HepG2 (cell line): ENCODE results near the gene TMEM252. TPM values are rescaled to one million over a fixed set of nuclear protein-coding genes. Genes with fewer than 3 reads are reported as not detected.

Experiments
- ATAC-seq: fragments of 200-7000 bp; cut with Tn5 transposase; 3 replicates; pipeline ENCODE4 v1.9.1; 2020; ENCODE audit warnings: mild to moderate bottlenecking, moderate library complexity
- BruUV-seq: library from RNA; stranded (reverse); fragments of 400-500 nt; replicated peaks from 2 replicates; lab custom pipeline; 2021; lab: Mats Ljungman, UMichigan
- CTCF ChIA-PET: fragments of 300-600 bp; formaldehyde crosslinking; extraction: SDS; loops from one replicate; lab custom pipeline; 2021; ENCODE audit warnings: low total read pairs, inconsistent platforms, low intra/inter-chr PET ratio; lab: Yijun Ruan, JAX
- POLR2A ChIA-PET: fragments of 350-600 bp; sonication (Branson Sonifier 250); formaldehyde crosslinking; loops from one replicate; lab custom pipeline; 2020; ENCODE audit warnings: antibody characterized with exemption, inconsistent platforms; lab: Yijun Ruan, JAX
- DNase-seq: peaks from one replicate; pipeline ENCODE4 v3.0.0-alpha.2; 2015; ENCODE audit warnings: low spot score
- FAIRE-seq: peaks from 3 replicates; lab custom pipeline; 2011; peaks lifted over from hg19 to GRCh38; lab: Jason Lieb, UNC
- H2AFZ ChIP-seq: one replicate; pipeline ENCODE4 v1.6.1; 2011; ENCODE audit warnings: low read length, inconsistent platforms
- H3K27ac ChIP-seq: fragments of 300-600 bp; 3 replicates; pipeline ENCODE4 v1.8.0; 2011; ENCODE audit warnings: mixed run types, mild to moderate bottlenecking, mixed read lengths, low read length, inconsistent platforms; ENCODE audit not compliant: insufficient read depth; ENCODE audit errors: extremely low read length
- H3K27me3 ChIP-seq, 2 experiments: fragments of 200-600 bp in 1 of 2; 2 replicates in 1 of 2; 3 replicates in 1 of 2; pipeline versions ENCODE4 v1.6.0 to v1.8.0; 2011; ENCODE audit warnings: low read length in 2 of 2, mild to moderate bottlenecking in 2 of 2, moderate library complexity in 2 of 2, inconsistent platforms in 1 of 2; ENCODE audit not compliant: insufficient read depth in 2 of 2, control insufficient read depth in 1 of 2
- H3K36me3 ChIP-seq, 2 experiments: fragments of 200-600 bp in 1 of 2; replicated peaks in 1 of 2; 2 replicates in 1 of 2; 3 replicates in 1 of 2; pipeline versions ENCODE4 v1.5.1 to v1.8.0; 2011; ENCODE audit warnings: low read length in 2 of 2, inconsistent platforms in 1 of 2; ENCODE audit not compliant: insufficient read depth in 2 of 2, control insufficient read depth in 1 of 2
- H3K4me1 ChIP-seq: 2 replicates; pipeline ENCODE4 v1.5.1; 2012; ENCODE audit warnings: low read length, inconsistent platforms; ENCODE audit not compliant: insufficient read depth
- H3K4me2 ChIP-seq: 2 replicates; pipeline ENCODE4 v1.6.0; 2011; ENCODE audit warnings: low read depth, low read length, inconsistent platforms
- H3K4me3 ChIP-seq, 3 experiments: fragments of 200-600 bp in 1 of 3; sonication (generic), shearing (Covaris generic) in 1 of 3; replicated peaks in 1 of 3; 2 replicates each; pipeline ENCODE4 v1.5.1; 2011 to 2016; ENCODE audit warnings: low read length in 3 of 3, inconsistent platforms in 2 of 3, low read depth in 2 of 3, mild to moderate bottlenecking in 2 of 3, control low read depth in 1 of 3, mixed read lengths in 1 of 3; ENCODE audit not compliant: insufficient read depth in 1 of 3
- H3K79me2 ChIP-seq: one replicate; pipeline ENCODE4 v1.6.1; 2011; ENCODE audit warnings: low read length, inconsistent platforms; ENCODE audit not compliant: insufficient read depth
- H3K9ac ChIP-seq: 2 replicates; pipeline ENCODE4 v1.6.0; 2011; ENCODE audit warnings: mild to moderate bottlenecking, low read depth, low read length, inconsistent platforms; ENCODE audit not compliant: insufficient read depth
- H3K9me3 ChIP-seq: 2 replicates; pipeline ENCODE4 v1.5.1; 2012; ENCODE audit warnings: mild to moderate bottlenecking, low read length
- H4K20me1 ChIP-seq: 2 replicates; pipeline ENCODE4 v1.6.0; 2011; ENCODE audit warnings: inconsistent platforms, mild to moderate bottlenecking, low read length, moderate library complexity; ENCODE audit not compliant: insufficient read depth
- ATAD3A ChIP-seq: sonication (generic); formaldehyde crosslinking; IDR thresholded peaks from 2 replicates; pipeline ENCODE4 v1.4.0; 2020; ENCODE audit warnings: missing genetic modification reagents
- HIVEP1 ChIP-seq: sonication (generic); formaldehyde crosslinking; IDR thresholded peaks from 2 replicates; pipeline ENCODE4 v1.4.0; 2020; ENCODE audit warnings: mild to moderate bottlenecking, missing genetic modification reagents
- MYC ChIP-seq: sonication (generic); formaldehyde crosslinking; IDR thresholded peaks from 2 replicates; pipeline ENCODE4 v1.9.0; 2021; ENCODE audit warnings: missing genetic modification reagents, borderline replicate concordance
- SYNCRIP ChIP-seq: fragments of 200-400 bp; formaldehyde crosslinking; IDR thresholded peaks from 2 replicates; pipeline ENCODE4 v1.6.1; 2018; ENCODE audit warnings: mild to moderate bottlenecking, low read depth, low read length; ENCODE audit not compliant: insufficient read depth
- ZNF34 ChIP-seq: sonication (generic); formaldehyde crosslinking; IDR thresholded peaks from 2 replicates; pipeline ENCODE4 v1.4.0; 2020; ENCODE audit warnings: mild to moderate bottlenecking, missing genetic modification reagents, borderline replicate concordance
- WGBS: methylation state at CpG from one replicate; pipeline ENCODE4 v1.1.6; 2017; ENCODE audit warnings: low lambda C conversion rate; 5-methylcytosine and 5-hydroxymethylcytosine counted together
- in situ Hi-C: cut with HindIII; loops from 2 replicates; pipeline ENCODE4 v1.10.0; 2017; ENCODE audit warnings: low pct_unique_long_range_greater_than_20kb; ENCODE audit not compliant: extremely low pct_ligation_motif_present
- intact Hi-C: fragments of 100-400 bp; cut with micrococcal nuclease; formaldehyde crosslinking; loops from one replicate; pipeline ENCODE4 v1.10.0; 2022; ENCODE audit not compliant: unreplicated experiment
- polyA plus RNA-seq, 8 experiments: library from polyadenylated mRNA; depleted of rRNA in 3 of 8; stranded (reverse) in 7 of 8; unstranded in 1 of 8; fragments of >200 nt; fragmentation: Illumina TruSeq in 4 of 8; extraction: Trizol in 4 of 8; gene quantifications; 2 replicates each; pipeline versions ENCODE4 v1.2.1 to v1.2.3, GENCODE V29; 2011 to 2016; ENCODE audit warnings: low read depth in 4 of 8, missing spikeins in 1 of 8, mixed read lengths in 1 of 8; ENCODE audit not compliant: insufficient read depth in 1 of 8
- total RNA-seq, 5 experiments: library from RNA; depleted of rRNA; stranded (reverse); fragments of >200 nt; fragmentation: Illumina TruSeq; extraction: Trizol; gene quantifications; 2 replicates each; pipeline ENCODE4 v1.2.3, GENCODE V29; 2016; ENCODE audit warnings: low read depth in 1 of 5

TMEM252 gene
- total and polyA plus RNA-seq, 2 of the 13 experiments (the other 11 are each of a cell fraction or from before 2014, with no cell fraction given): not detected

GRCh38 chr9:68551191-68551590, 10.5 kb upstream of the TMEM252 start:
- no peak overlapping the region for H3K4me3 ChIP-seq
- TF ChIP-seq MYC (CRISPR knock-in tag) (no peak), ZNF34 (CRISPR knock-in tag) (no peak)
- H3K4me2 ChIP-seq: no peak overlapping the region
- H3K36me3 ChIP-seq: no peaks in the 10 kb centered on the region
- no peaks in the 10 kb centered on the region for H4K20me1 ChIP-seq
- in situ Hi-C loops: no loop called here
- intact Hi-C loops: no loop called here
- peaks cover 9% of the 10 kb centered on the region; the same call in 1 of the 2 replicates for H3K4me1 ChIP-seq
- no peak for FAIRE-seq
- CTCF ChIA-PET: no interaction called here
- no peak overlapping the region for H3K27ac ChIP-seq
- 1% methylated on average over 4 of the region's 4 CpGs for WGBS
- H3K9ac ChIP-seq: no peak overlapping the region
- ATAC-seq: no peak
- POLR2A ChIA-PET: no interaction called here
- no peak overlapping the region for H2AFZ ChIP-seq
- no peak for DNase-seq
- no peaks in the 10 kb centered on the region for H3K79me2 ChIP-seq
- H3K27me3 ChIP-seq: no peaks in the 10 kb centered on the region; a peak in 1 of 5 replicates
- no TSS peak for BruUV-seq
- no peaks in the 10 kb centered on the region for H3K9me3 ChIP-seq

GRCh38 chr9:68548241-68548640, 7.6 kb upstream of the TMEM252 start:
- POLR2A ChIA-PET: no interaction called here
- TF ChIP-seq HIVEP1 (CRISPR knock-in tag): no peak
- no peak for TF ChIP-seq SYNCRIP
- TF ChIP-seq ATAD3A (CRISPR knock-in tag): no peak
- H3K4me3 ChIP-seq: no peak overlapping the region
- DNase-seq: no peak
- peaks cover 9% of the 10 kb centered on the region; the same call in 1 of the 2 replicates for H3K4me1 ChIP-seq
- H4K20me1 ChIP-seq: no peaks in the 10 kb centered on the region
- no peak for FAIRE-seq
- intact Hi-C loops (no loop called here), in situ Hi-C loops (no loop called here)
- H3K79me2 ChIP-seq: no peaks in the 10 kb centered on the region
- ATAC-seq: no peak
- no peak overlapping the region for H3K27ac ChIP-seq
- no peaks in the 10 kb centered on the region for H3K36me3 ChIP-seq
- H3K9me3 ChIP-seq: no peaks in the 10 kb centered on the region
- H2AFZ ChIP-seq: no peak overlapping the region
- CTCF ChIA-PET: no interaction called here
- BruUV-seq: no TSS peak
- H3K4me2 ChIP-seq: no peak overlapping the region
- 25% methylated on average over 3 of the region's 3 CpGs for WGBS
- H3K9ac ChIP-seq: no peak overlapping the region
- no peaks in the 10 kb centered on the region; a peak in 1 of 5 replicates for H3K27me3 ChIP-seq
